HG03095 (cell line): ENCODE results near the gene POLR1D.

Experiments used
- ATAC-seq: cut with Tn5 transposase; IDR thresholded peaks from one replicate; pipeline ENCODE4 v1.9.1; 2021; ENCODE audit warnings: moderate library complexity; ENCODE audit not compliant: unreplicated experiment

The POLR1D gene

GRCh38 chr13:27637289-27637626, 15.6 kb downstream of the POLR1D start:
- ATAC-seq = no peak

- ATAC-seq = no peak
Measured at GRCh38 chr13:27638001-27638400, 16.3 kb downstream of the POLR1D start.

- no peak for ATAC-seq
Measured at GRCh38 chr13:27638521-27638920, 16.8 kb downstream of the POLR1D start.

- no peak for ATAC-seq
Measured at GRCh38 chr13:27639186-27639585, 17.5 kb downstream of the POLR1D start.

GRCh38 chr13:27641711-27642502, 20.2 kb downstream of the POLR1D start:
- ATAC-seq = no peak

- no peak for ATAC-seq
Measured at GRCh38 chr13:27643334-27644132, 21.8 kb downstream of the POLR1D start.

- ATAC-seq = no peak
Measured at GRCh38 chr13:27644302-27644701, 22.6 kb downstream of the POLR1D start.

- ATAC-seq = no peak
Measured at GRCh38 chr13:27650312-27650711, 28.6 kb downstream of the POLR1D start.

- ATAC-seq = no peak
Measured at GRCh38 chr13:27654059-27654458, 32.4 kb downstream of the POLR1D start.

GRCh38 chr13:27654816-27655215, 33.1 kb downstream of the POLR1D start:
- ATAC-seq = no peak

GRCh38 chr13:27657724-27658123, 36.0 kb downstream of the POLR1D start:
- no peak for ATAC-seq

- ATAC-seq = no peak
Measured at GRCh38 chr13:27658546-27658945, 36.9 kb downstream of the POLR1D start.

GRCh38 chr13:27659145-27659865, 37.6 kb downstream of the POLR1D start:
- no peak for ATAC-seq

- no peak for ATAC-seq
Measured at GRCh38 chr13:27660511-27660910, 38.8 kb downstream of the POLR1D start.

- ATAC-seq = no peak
Measured at GRCh38 chr13:27661017-27661416, 39.3 kb downstream of the POLR1D start.

GRCh38 chr13:27662738-27663470, 41.2 kb downstream of the POLR1D start:
- ATAC-seq = no peak

- no peak for ATAC-seq
Measured at GRCh38 chr13:27663947-27664346, 42.3 kb downstream of the POLR1D start.

GRCh38 chr13:27665333-27665732, 43.6 kb downstream of the POLR1D start:
- ATAC-seq = no peak

GRCh38 chr13:27665761-27666160, 44.1 kb downstream of the POLR1D start:
- ATAC-seq = no peak

GRCh38 chr13:27666951-27667350, 45.3 kb downstream of the POLR1D start:
- ATAC-seq = no peak

GRCh38 chr13:27667946-27668345, 46.3 kb downstream of the POLR1D start:
- no peak for ATAC-seq
